ENCODE measurements around the gene S100B.

S100B gene

GRCh38 chr21:46626975-46627501 is 22.2 kb upstream of the S100B start:
- DNase-seq, result no peak

GRCh38 chr21:46626536-46626935 is 21.7 kb upstream of the S100B start:
- no peak for DNase-seq

GRCh38 chr21:46625759-46626158 is 20.9 kb upstream of the S100B start:
- DNase-seq, result no peak

- DNase-seq, result no peak
These were observed 19.2 kb upstream of the S100B start for GRCh38 chr21:46624050-46624449.

- no peak for DNase-seq
These were observed 17.3 kb upstream of the S100B start for GRCh38 chr21:46622226-46622625.

GRCh38 chr21:46621457-46622182 is 16.7 kb upstream of the S100B start:
- no peak for DNase-seq

GRCh38 chr21:46620846-46621245 is 16.0 kb upstream of the S100B start:
- DNase-seq, result no peak

- no peak for DNase-seq
These were observed 15.0 kb upstream of the S100B start for GRCh38 chr21:46619846-46620245.

- no peak for DNase-seq
These were observed 14.0 kb upstream of the S100B start for GRCh38 chr21:46618738-46619379.

GRCh38 chr21:46617267-46618051 is 12.6 kb upstream of the S100B start:
- no peak for DNase-seq

GRCh38 chr21:46616656-46617055 is 11.8 kb upstream of the S100B start:
- no peak for DNase-seq

- no peak for DNase-seq
These were observed 11.2 kb upstream of the S100B start for GRCh38 chr21:46616050-46616449.

- no peak for DNase-seq
These were observed 8.5 kb upstream of the S100B start for GRCh38 chr21:46613391-46613790.

GRCh38 chr21:46610018-46610701 is 5.3 kb upstream of the S100B start:
- no peak for DNase-seq

- DNase-seq, result no peak
These were observed 3.8 kb upstream of the S100B start for GRCh38 chr21:46608672-46609111.

GRCh38 chr21:46607636-46608035 is 2.8 kb upstream of the S100B start:
- no peak for DNase-seq

GRCh38 chr21:46606427-46606813 is 1.5 kb upstream of the S100B start:
- no peak for DNase-seq

GRCh38 chr21:46605767-46606426 is 1.0 kb upstream of the S100B start:
- DNase-seq, result no peak

- DNase-seq, result no peak
These were observed 430 bp downstream of the S100B start for GRCh38 chr21:46604329-46604974.

GRCh38 chr21:46603228-46603627 is 1.7 kb downstream of the S100B start:
- no peak for DNase-seq

GRCh38 chr21:46600978-46601377 is 3.9 kb downstream of the S100B start:
- DNase-seq, result no peak

- DNase-seq, result no peak
These were observed 4.6 kb downstream of the S100B start for GRCh38 chr21:46600305-46600704.

All from NCI-H526 treated with DMSO at 0.1 percent for 48 hours (cell line).